ENCODE data around the gene CTSZ.

DNA sequence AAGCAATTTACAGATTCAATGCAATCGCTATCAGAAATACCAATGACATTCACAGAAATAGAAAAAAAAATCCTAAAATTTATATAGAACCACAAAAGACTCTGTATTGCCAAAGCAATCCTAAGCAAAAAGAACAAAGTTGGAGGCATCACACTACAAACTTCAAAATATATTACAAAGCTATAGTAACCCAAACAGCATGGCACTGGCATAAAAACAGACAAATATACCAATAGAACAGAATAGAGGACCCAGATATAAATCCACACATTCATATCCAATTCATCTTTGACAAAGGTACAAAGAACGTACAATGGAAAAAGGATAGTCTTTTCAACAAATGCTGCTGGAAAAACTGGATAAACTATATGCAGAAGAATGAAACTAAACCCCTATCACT, 37.6 kb downstream of the CTSZ start:
- TF ChIP-seq POLR2AphosphoS5 (IDR thresholded peaks at IDR 0.05) (no peak), POLR2A (IDR thresholded peaks at IDR 0.05) (no peak)
- TF ChIP-seq, protein P1, sequence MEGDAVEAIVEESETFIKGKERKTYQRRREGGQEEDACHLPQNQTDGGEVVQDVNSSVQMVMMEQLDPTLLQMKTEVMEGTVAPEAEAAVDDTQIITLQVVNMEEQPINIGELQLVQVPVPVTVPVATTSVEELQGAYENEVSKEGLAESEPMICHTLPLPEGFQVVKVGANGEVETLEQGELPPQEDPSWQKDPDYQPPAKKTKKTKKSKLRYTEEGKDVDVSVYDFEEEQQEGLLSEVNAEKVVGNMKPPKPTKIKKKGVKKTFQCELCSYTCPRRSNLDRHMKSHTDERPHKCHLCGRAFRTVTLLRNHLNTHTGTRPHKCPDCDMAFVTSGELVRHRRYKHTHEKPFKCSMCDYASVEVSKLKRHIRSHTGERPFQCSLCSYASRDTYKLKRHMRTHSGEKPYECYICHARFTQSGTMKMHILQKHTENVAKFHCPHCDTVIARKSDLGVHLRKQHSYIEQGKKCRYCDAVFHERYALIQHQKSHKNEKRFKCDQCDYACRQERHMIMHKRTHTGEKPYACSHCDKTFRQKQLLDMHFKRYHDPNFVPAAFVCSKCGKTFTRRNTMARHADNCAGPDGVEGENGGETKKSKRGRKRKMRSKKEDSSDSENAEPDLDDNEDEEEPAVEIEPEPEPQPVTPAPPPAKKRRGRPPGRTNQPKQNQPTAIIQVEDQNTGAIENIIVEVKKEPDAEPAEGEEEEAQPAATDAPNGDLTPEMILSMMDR (IDR thresholded peaks at IDR 0.05): no peak
